GM19463 (cell line): Measurements from ENCODE around the gene ENTPD2.
"Not testable (repeated sequence)": the region's sequence is repeated elsewhere in the genome, so short reads cannot be mapped to it uniquely, and the experiment has no call there.

Experiments
- ATAC-seq: cut with Tn5 transposase; IDR thresholded peaks from one replicate; pipeline ENCODE4 v1.9.1; 2021; ENCODE audit warnings: mild to moderate bottlenecking, moderate library complexity; ENCODE audit not compliant: unreplicated experiment

The ENTPD2 gene

GRCh38 chr9:137006116-137007003 is 47.5 kb downstream of the ENTPD2 start:
- no peak for ATAC-seq

- ATAC-seq, result not testable (repeated sequence)
Observed at GRCh38 chr9:137004285-137004684, 49.6 kb downstream of the ENTPD2 start.

GRCh38 chr9:137002646-137003041 is 51.2 kb downstream of the ENTPD2 start:
- ATAC-seq, result no peak

- no peak for ATAC-seq
Observed at GRCh38 chr9:137001857-137002645, 51.8 kb downstream of the ENTPD2 start.

- ATAC-seq, result peak; percentile 68
Observed at GRCh38 chr9:137000177-137000930, 53.5 kb downstream of the ENTPD2 start.
